ENCODE data around the gene RCC1. TPM values are rescaled to one million over a fixed set of nuclear protein-coding genes. Genes with fewer than 3 reads are reported as not detected.

Gene RCC1
- total RNA-seq, result 10 to 100 TPM in 3 of 4 donors, 1 to 10 TPM in 1; 9.4 to 22.8 (median 14.0) TPM

GRCh38 chr1:28505406-28506187, at the start of gene RCC1:
TSS of gene RCC1 (plus strand) at chr1:28506043. CDS start at chr1:28529867, 23,824 bp downstream.
- 1 to 2% methylated on average over 32 to 40 of the region's 41 CpGs for WGBS, 2 donors
- peak within 1 kb of the TSS; percentile 83 to 88 (median 84) for H3K27ac ChIP-seq
- H3K4me1 ChIP-seq, result peaks cover 33 to 35% of the 10 kb centered on the region in 2 donors
- intact Hi-C loops (cut with DNase I), result no loop called here
- peaks cover 9 to 15% of the 10 kb centered on the region in 2 donors for H3K36me3 ChIP-seq
- DNase-seq, result peak; percentile 98
- TF ChIP-seq POLR2A (IDR thresholded peaks at IDR 0.05) (peak; percentile 91 to 98), CTCF (IDR thresholded peaks at IDR 0.05) (peak in 1 of 6 experiments; percentile 12)
- H3K4me3 ChIP-seq (replicated peaks in 1 of 3), result peak within 1 kb of the TSS; percentile 59 to 89 (median 72)
- H3K27me3 ChIP-seq, result no peaks in the 10 kb centered on the region
- no peaks in the 10 kb centered on the region for H3K9me3 ChIP-seq

GRCh38 chr1:28456078-28456477, 49.8 kb upstream of the RCC1 start:
- TF ChIP-seq POLR2A (IDR thresholded peaks at IDR 0.05) (no peak), CTCF (IDR thresholded peaks at IDR 0.05) (no peak)
- WGBS, 2 donors, result 60 to 63% methylated on average over 5 of the region's 5 CpGs
- H3K9me3 ChIP-seq, result no peaks in the 10 kb centered on the region

GRCh38 chr1:28457678-28458077, 48.2 kb upstream of the RCC1 start:
- H3K27ac ChIP-seq, result no peak overlapping the region
- H3K4me1 ChIP-seq, result peaks cover 0 to 16% of the 10 kb centered on the region in 2 donors
- intact Hi-C loops (cut with DNase I), result no loop called here
- no peak for TF ChIP-seq POLR2A (IDR thresholded peaks at IDR 0.05)
- TF ChIP-seq CTCF (IDR thresholded peaks at IDR 0.05), result no peak
- no peaks in the 10 kb centered on the region for H3K27me3 ChIP-seq
- DNase-seq, result no peak
- H3K9me3 ChIP-seq, result no peaks in the 10 kb centered on the region
- H3K4me3 ChIP-seq (replicated peaks in 1 of 3), result no peak overlapping the region
- 82 to 84% methylated on average over 1 of the region's 1 CpG for WGBS, 2 donors
- no peaks in the 10 kb centered on the region for H3K36me3 ChIP-seq

More at GRCh38 chr1:28456078-28456477, 49.8 kb upstream of the RCC1 start:
- intact Hi-C loops (cut with DNase I), result no loop called here
- DNase-seq, result no peak
- no peaks in the 10 kb centered on the region for H3K36me3 ChIP-seq
- peaks cover 0 to 16% of the 10 kb centered on the region in 2 donors for H3K4me1 ChIP-seq
- no peaks in the 10 kb centered on the region for H3K27me3 ChIP-seq
- H3K27ac ChIP-seq, result peak overlapping the region in 1 of 3 donors; percentile 18
- no peak overlapping the region for H3K4me3 ChIP-seq (replicated peaks in 1 of 3)

GRCh38 chr1:28458237-28459228, 47.3 kb upstream of the RCC1 start:
- Histone ChIP-seq H3K27ac (no peak overlapping the region), H3K4me3 (replicated peaks in 1 of 3) (no peak overlapping the region), H3K4me1 (peaks cover 0 to 16% of the 10 kb centered on the region in 2 donors), H3K9me3 (no peaks in the 10 kb centered on the region), H3K36me3 (no peaks in the 10 kb centered on the region), H3K27me3 (no peaks in the 10 kb centered on the region)
- intact Hi-C loops (cut with DNase I), result no loop called here
- no peak for DNase-seq
- no peak for TF ChIP-seq CTCF (IDR thresholded peaks at IDR 0.05)
- no peak for TF ChIP-seq POLR2A (IDR thresholded peaks at IDR 0.05)
- WGBS, 2 donors, result 84 to 86% methylated on average over 7 of the region's 7 CpGs
